COLO829 (cell line): ENCODE measurements around the gene IL36G.

Source experiments
- DNase-seq: peaks from one replicate; pipeline ENCODE4 v3.0.0; 2012; ENCODE audit warnings: low spot score

Gene IL36G

DNA sequence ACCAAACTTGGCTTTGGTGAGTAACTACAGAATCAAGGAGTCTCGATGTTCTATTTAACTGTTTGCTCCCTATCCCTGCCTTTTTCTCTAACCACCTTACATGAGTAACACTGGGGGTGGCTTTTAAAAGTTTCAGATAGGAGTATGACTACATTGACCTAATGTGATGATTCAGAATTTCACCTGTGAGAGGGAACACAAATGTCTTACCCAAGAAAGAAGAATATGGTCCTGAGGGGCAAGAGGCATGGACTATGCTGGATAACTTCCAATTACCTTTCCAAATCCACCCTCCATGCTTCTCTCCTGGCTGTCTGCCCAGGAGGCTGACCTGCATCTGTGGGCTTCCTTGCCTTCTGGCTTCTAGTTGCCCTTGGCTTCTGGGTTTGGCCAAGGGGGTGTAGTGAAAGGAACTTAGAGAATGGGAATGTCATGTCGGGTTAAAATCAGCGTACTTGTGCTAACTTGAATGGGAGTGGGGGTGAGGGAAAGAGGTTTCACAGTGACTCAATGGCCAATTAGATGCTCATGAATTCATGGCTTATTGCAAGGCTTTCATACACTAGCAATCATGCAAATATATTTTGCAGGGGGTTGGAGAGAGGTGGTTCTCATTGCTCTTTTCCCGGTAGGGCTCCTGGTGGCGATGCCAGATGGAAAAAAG lies 5.3 kb upstream of the IL36G start:
- DNase-seq = no peak

- DNase-seq = no peak
Measured at GRCh38 chr2:112973156-112973555, 4.7 kb upstream of the IL36G start.

DNA sequence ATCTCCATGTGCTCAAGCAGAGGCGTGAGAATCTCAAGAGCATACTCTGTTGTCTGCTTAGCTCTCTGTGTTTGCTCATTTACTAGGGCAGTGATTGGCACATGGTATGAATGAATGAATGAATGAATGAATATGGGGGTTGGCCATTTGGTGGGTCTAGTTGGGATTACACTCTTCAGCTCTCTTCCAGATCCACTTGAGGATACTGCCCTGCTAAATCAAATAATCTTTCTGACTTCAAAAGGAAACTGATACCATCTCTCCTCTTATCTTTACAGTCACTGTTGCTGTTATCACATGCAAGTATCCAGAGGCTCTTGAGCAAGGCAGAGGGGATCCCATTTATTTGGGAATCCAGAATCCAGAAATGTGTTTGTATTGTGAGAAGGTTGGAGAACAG lies 1.9 kb downstream of the IL36G start:
- no peak for DNase-seq

GRCh38 chr2:112980537-112980936 lies 2.7 kb downstream of the IL36G start:
- no peak for DNase-seq

- no peak for DNase-seq
Measured at GRCh38 chr2:112985090-112985489, 7.3 kb downstream of the IL36G start.

- DNase-seq = no peak
Measured at GRCh38 chr2:112989611-112990010, 11.8 kb downstream of the IL36G start.

GRCh38 chr2:112993831-112994230 lies 16.0 kb downstream of the IL36G start:
- no peak for DNase-seq

DNA sequence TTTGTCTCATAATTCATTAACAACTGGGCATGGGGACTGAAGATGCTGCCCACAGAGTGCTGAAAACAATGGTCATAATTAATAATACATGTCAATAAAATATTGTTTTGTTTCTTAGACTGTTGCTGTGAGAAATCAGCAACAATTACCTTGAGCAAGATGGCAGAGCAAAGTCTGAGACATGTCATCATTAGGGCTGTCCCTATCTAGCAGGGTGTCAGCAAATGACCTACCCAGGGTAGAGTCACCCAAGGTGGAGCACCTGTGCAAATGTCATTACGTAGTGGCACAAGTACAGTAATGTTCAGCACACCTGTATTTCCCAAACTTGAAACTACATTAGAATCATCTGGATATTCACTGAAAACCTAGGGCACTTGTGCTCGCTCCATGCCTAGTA lies 16.8 kb downstream of the IL36G start:
- DNase-seq = no peak

DNA sequence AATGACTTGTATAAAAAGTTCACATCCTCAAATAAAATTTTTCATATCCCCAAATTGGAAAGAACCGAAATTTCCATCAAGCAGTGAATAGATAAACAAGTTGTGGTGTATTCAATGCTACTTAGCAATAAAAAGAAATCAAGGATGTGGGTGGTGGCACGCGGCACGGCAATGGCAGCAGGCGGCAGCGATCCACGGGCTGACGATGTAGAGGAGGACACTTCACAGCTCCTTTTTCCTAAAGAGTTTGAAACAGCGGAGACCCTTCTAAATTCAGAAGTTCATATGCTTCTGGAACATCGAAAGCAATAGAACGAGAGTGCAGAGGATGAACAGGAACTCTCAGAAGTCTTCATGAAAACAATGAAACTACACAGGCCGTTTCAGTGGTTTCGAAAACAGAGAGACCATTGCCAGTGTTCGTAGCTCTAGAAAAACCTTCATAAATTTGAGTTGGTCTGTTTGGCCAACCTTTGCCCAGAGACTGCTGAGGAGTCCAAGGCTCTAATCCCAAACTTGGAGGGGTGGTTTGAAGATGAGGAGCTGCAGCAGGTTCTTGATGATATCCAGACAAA lies 17.6 kb downstream of the IL36G start:
- DNase-seq = no peak

- DNase-seq = no peak
Measured at GRCh38 chr2:112996635-112997034, 18.8 kb downstream of the IL36G start.

GRCh38 chr2:112997151-112997550 lies 19.3 kb downstream of the IL36G start:
- DNase-seq = no peak

DNA sequence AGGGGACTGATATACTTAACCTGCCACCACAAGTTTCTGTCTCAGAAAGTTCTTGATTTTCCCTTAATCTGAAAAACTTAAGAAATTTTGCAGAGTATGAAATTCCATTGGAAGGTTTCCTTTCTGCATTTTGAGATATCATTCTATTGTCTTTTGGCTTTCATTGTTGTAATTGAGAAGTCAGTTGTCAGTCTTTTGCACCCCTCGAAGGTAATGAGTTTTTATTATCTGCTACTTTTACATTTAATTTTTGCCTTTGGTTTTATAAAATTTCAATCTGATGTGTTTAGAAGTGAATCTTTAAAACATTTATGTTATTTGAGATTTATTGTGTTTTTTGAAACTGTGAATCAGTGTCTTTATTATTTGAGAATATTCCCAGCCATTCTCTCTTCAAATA lies 22.6 kb downstream of the IL36G start:
- DNase-seq = no peak

GRCh38 chr2:113002677-113003076 lies 24.9 kb downstream of the IL36G start:
- no peak for DNase-seq

DNA sequence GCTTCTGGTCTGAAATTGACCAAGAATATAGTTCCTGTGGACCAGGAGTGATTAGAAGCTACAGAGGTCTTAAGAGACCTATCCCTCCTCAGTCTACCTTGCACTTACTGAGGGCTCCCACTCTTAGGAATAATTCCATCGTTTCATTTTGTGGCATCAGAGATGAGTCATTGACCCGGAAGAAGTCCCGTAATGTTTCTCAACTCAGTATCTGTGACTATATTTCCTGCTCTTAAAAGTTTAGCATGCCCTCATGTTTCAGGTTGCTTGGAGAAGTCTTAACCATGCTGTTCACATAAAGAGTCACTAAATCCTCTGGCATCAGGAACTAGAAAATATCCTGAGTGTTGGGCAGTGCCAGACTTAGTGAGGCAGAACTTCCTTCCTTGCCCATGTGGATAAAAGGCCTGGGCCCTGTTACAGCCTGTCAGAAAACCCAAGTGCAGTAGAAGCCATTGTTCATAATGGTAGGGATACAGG lies 27.3 kb downstream of the IL36G start, which contains the start of gene IL36A:
IL36A (plus strand) TSS at position 430 of the 480 bp plus-strand sequence. CDS start 413 bp downstream, outside the sequence.
- DNase-seq = no peak

DNA sequence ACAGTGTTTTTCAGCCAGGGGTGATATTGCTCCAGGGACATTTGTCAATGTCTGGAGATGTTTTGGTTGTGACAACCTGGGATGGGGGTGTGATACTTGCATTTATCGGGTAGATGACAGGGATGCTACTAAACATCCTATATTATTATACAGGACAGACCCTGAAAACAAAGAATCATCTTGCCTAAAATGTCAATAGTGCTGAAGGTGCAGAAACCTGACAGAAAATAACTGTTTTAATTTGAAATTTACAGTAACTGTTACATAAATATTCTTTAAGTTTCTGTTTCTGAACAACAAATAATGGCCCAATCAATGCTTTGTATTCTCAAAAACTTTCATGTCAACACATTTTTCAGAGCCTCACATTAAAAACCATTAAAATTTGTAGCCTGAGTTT lies 29.4 kb downstream of the IL36G start:
- DNase-seq = no peak

GRCh38 chr2:113009622-113010021 lies 31.8 kb downstream of the IL36G start:
- no peak for DNase-seq

DNA sequence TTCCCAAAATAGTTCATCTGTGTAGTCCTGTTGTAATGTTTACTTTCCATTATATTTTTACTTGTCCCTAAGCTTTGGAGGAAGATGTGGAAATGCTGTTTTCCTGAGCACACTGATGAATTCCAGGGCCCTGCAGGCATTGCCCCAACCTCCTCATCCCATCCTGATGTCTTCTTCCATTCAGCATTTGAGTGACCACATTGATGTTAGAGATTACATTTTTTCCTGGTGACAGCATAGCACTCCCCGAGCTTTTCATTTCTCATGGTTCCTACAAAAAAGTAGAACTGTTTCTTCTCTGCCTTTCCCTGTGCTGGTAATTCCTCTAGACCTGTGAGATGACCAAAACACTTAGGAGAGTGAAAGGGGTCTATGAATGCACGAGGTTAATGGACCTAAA lies 32.3 kb downstream of the IL36G start:
- no peak for DNase-seq

DNA sequence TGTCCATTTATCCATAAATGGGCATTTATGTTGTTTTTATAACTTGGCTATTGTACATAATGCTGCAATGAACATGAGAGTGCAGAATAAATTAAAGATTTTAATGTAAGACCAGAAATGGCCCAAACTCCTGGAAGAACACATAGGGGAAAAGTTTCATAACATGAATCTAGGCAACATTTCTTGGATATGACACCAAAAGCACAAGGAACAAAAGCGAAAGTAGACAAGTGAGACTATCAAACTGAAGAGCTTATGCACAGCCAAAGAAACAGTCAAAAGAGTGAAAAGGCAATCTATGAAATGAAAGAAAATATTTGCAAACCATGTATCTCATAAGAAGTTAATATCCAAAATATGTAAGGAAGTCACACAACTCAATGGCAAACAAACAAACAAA lies 33.3 kb downstream of the IL36G start:
- DNase-seq = no peak

DNA sequence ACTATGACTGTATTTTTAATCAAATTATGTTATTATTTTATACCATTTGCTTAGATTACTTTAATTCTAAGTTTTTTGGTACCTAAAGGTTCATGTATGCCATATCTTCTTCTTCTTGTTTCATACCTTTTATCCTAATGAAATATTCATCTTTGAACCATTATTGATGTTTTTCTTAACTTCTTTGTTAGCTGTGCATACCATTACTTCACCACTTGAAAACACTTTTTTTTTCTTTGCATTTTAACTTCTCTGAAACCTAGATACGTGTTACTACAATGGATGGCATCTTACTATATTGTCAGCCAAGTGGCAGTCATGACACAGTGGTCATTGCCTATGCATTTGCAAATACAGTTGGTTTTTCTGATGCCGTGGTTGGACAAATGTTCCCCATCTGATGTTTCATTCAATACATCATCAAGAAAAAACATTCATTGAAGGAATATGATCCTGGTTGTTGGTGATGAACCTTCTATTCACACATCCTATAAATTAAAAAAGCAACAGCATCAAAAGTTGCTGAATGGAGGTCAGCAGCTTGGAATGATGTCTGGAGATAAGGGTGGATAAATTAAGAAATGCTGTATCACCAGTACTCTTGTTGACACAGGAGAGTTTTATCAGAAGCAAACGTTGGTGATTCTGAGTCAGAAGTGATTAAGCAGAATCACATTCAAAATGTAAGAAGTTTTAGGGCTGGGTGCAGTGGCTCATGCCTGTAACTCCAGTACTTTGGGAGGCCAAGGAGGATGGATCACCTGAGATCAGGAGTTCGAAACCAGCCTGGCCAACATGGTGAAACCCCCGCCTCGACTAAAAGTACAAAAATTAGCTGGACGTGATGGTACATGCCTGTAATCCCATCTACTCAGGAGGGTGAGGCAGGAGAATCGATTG lies 34.9 kb downstream of the IL36G start:
- DNase-seq = no peak

DNA sequence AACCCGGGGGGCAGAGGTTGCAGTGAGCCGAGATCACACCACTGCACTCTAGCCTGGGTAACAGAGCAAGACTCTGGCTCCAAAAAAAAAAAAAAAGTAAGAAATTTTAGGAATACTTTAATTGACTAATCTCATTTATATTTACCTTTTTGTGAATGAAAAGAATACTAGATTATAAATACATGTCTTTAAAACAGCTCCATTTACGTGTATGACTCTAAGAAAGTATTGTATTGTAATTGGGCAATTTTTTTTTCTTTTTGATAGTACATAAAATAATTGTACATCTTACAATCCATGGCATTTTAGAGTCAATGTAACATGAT lies 35.5 kb downstream of the IL36G start:
- DNase-seq = no peak

GRCh38 chr2:113014067-113014466 lies 36.3 kb downstream of the IL36G start:
- DNase-seq = no peak

- no peak for DNase-seq
Measured at GRCh38 chr2:113015042-113015441, 37.2 kb downstream of the IL36G start.

GRCh38 chr2:113015655-113016054 lies 37.8 kb downstream of the IL36G start:
- DNase-seq = no peak
